ENCODE data around the gene HDAC6.

HDAC6 gene

GRCh38 chrX:48770296-48770695 lies 31.6 kb upstream of the HDAC6 start:
- TF ChIP-seq, protein P1, sequence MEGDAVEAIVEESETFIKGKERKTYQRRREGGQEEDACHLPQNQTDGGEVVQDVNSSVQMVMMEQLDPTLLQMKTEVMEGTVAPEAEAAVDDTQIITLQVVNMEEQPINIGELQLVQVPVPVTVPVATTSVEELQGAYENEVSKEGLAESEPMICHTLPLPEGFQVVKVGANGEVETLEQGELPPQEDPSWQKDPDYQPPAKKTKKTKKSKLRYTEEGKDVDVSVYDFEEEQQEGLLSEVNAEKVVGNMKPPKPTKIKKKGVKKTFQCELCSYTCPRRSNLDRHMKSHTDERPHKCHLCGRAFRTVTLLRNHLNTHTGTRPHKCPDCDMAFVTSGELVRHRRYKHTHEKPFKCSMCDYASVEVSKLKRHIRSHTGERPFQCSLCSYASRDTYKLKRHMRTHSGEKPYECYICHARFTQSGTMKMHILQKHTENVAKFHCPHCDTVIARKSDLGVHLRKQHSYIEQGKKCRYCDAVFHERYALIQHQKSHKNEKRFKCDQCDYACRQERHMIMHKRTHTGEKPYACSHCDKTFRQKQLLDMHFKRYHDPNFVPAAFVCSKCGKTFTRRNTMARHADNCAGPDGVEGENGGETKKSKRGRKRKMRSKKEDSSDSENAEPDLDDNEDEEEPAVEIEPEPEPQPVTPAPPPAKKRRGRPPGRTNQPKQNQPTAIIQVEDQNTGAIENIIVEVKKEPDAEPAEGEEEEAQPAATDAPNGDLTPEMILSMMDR (conservative IDR thresholded peaks at IDR 0.05): no peak
- no peak overlapping the region for H3K27ac ChIP-seq

DNA sequence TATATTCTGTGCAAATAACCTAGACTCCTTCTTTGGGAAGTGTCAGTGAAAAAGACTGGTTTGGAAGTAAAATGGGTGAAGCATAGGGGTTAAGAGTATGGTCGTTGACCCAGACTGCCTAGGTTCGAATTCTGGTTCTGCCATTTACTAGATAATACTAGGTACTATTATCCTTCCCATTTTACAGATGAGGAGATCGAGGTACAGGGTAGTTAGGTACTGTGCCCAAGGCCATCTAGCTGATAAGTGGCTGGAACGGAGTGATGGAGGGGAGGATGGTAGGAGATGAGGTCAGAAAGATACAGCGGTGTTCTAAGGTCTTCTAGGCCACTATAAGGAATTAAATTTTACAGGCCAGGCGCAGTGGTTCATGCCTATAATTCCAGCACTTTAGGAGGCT lies 29.3 kb upstream of the HDAC6 start:
- no peak for TF ChIP-seq ZFX (IDR thresholded peaks at IDR 0.05)
- TF ChIP-seq, protein P1 (conservative IDR thresholded peaks at IDR 0.05): no peak
- no peak overlapping the region for H3K27ac ChIP-seq

DNA sequence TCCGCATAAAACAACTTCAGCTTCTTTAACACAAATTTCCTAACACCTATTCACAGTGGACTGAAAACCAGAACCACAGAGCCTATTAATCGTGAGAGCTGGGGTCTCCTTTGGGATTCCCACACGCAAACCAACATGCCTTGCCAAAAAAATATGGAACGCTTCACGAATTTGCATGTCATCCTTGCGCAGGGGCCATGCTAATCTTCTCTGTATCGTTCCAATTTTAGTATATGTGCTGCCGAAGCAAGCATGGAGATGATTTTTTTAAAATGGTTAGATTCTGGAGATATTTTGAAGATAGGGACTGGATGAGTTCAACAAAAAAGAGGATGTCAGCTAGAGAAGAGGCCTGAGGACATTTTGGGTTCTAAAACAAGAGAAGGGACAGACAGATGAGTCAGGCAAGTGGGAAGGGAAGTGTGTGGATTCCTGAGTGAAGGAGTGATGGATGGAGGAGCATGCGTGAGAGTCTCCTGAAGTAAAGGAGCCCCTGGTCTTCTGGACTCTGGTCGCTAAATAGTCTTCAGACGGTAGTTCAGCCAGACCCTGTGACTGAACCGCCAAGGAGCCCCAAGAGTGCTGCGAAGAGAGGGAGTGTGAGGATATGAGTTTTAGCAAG lies 24.9 kb upstream of the HDAC6 start:
- TF ChIP-seq, protein P1 (conservative IDR thresholded peaks at IDR 0.05): no peak
- no peak for TF ChIP-seq ZFX (IDR thresholded peaks at IDR 0.05)

DNA sequence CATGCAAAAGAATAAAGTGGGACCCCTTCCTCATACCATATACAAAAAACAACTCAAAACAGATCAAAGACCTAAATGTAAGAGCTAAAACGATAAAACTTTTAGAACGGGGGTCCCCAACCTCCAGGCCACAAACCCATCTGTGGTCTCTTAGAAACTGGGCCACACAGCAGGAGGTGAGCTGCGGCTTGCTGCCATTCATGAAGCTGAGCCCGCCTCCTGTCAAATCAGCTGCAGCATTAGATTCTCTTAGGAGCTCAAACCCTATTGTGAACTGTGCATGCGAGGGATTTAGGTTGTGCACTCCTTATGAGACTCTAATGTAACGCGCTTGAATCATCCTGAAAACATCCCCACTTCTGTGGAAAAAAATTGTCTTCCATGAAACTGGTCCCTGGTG lies 22.5 kb upstream of the HDAC6 start:
- no peak overlapping the region for H3K27ac ChIP-seq
- TF ChIP-seq ZFX (IDR thresholded peaks at IDR 0.05): no peak
- TF ChIP-seq, protein P1 (conservative IDR thresholded peaks at IDR 0.05): no peak

More for the DNA sequence above, 24.9 kb upstream of the HDAC6 start:
- no peak overlapping the region for H3K27ac ChIP-seq

- H3K27ac ChIP-seq: no peak overlapping the region
- TF ChIP-seq, protein P1 (conservative IDR thresholded peaks at IDR 0.05): no peak
- no peak for TF ChIP-seq ZFX (IDR thresholded peaks at IDR 0.05)
Observed at GRCh38 chrX:48781705-48782104, 20.2 kb upstream of the HDAC6 start.

- no peak for TF ChIP-seq ZFX (IDR thresholded peaks at IDR 0.05)
- TF ChIP-seq, protein P1 (conservative IDR thresholded peaks at IDR 0.05): no peak
- H3K27ac ChIP-seq: no peak overlapping the region
Observed at GRCh38 chrX:48782216-48782615, 19.7 kb upstream of the HDAC6 start.

GRCh38 chrX:48782795-48783194 lies 19.1 kb upstream of the HDAC6 start:
- no peak for TF ChIP-seq ZFX (IDR thresholded peaks at IDR 0.05)
- TF ChIP-seq, protein P1 (conservative IDR thresholded peaks at IDR 0.05): no peak
- H3K27ac ChIP-seq: no peak overlapping the region
